Neural progenitor cell (in vitro differentiated cells): ENCODE results near the gene BRINP2.

ENCODE experiments used
- CTCF ChIP-seq: fragments of 200-600 bp; sonication (generic); IDR thresholded peaks from 2 replicates; pipeline ENCODE4 v1.5.1; 2017; ENCODE audit warnings: antibody characterized with exemption, mild to moderate bottlenecking
- EZH2 ChIP-seq: fragments of 200-600 bp; sonication (generic); IDR thresholded peaks from 2 replicates; pipeline ENCODE4 v1.6.1; 2017; ENCODE audit warnings: antibody characterized with exemption, mild to moderate bottlenecking, moderate library complexity

GRCh38 chr1:177273141-177273540, 102.4 kb downstream of the BRINP2 start:
- no peak for TF ChIP-seq CTCF
- no peak for TF ChIP-seq EZH2
